ENCODE measurements around the gene CLEC9A. TPM values are rescaled to one million over a fixed set of nuclear protein-coding genes. Genes with fewer than 3 reads are reported as not detected.

Gene CLEC9A
- total and polyA plus RNA-seq, 2 experiments from 2014 or later: not detected

- TF ChIP-seq ZNF462 (CRISPR knock-in tag; IDR thresholded peaks at IDR 0.05): no peak
- no peak for TF ChIP-seq ZNF331 (CRISPR knock-in tag; IDR thresholded peaks at IDR 0.05; ENCODE audit: low read depth)
- no peak for TF ChIP-seq STAT1 (IDR thresholded peaks at IDR 0.05; ENCODE audit: unreplicated experiment)
- TF ChIP-seq POLR2AphosphoS5 (IDR thresholded peaks at IDR 0.05; ENCODE audit: low read depth): no peak
- TF ChIP-seq JUNB (IDR thresholded peaks at IDR 0.05; ENCODE audit: unreplicated experiment): no peak
- TF ChIP-seq EZH2phosphoT487 (IDR thresholded peaks at IDR 0.05; ENCODE audit: unreplicated experiment): no peak
- no peak for TF ChIP-seq ZNF114 (CRISPR knock-in tag; IDR thresholded peaks at IDR 0.05)
These were observed 11.7 kb downstream of the CLEC9A start (continued) for GRCh38 chr12:10042167-10042566.

GRCh38 chr12:10048526-10048925 lies 18.0 kb downstream of the CLEC9A start:
- Mint-ChIP-seq H3K36me3 (ENCODE audit: low read depth) (no peaks in the 10 kb centered on the region), H3K27me3 (ENCODE audit: insufficient read depth, low read depth, poor library complexity) (no peaks in the 10 kb centered on the region), H3K9me3 (no peaks in the 10 kb centered on the region; the same call in 2 of the 3 replicates), H3K4me1 (no peaks in the 10 kb centered on the region), H3K4me3 (no peak overlapping the region), H3K27ac (no peak overlapping the region)
- no peaks in the 10 kb centered on the region for H3K4me1 ChIP-seq (ENCODE audit: insufficient read depth)
- DNase-seq (ENCODE audit: low spot score) (no peak), ATAC-seq (no peak)
- peaks cover 11% of the 10 kb centered on the region; the same call in 1 of the 2 replicates for H3K27me3 ChIP-seq (ENCODE audit: insufficient read depth)
- no peaks in the 10 kb centered on the region for H3K9me2 ChIP-seq (ENCODE audit: insufficient read depth)
- H3F3A ChIP-seq (replicated peaks; ENCODE audit: low read depth): no peaks in the 10 kb centered on the region
- no peaks in the 10 kb centered on the region for H3K79me2 ChIP-seq (replicated peaks; ENCODE audit: insufficient read depth)
- no peaks in the 10 kb centered on the region for H3K36me3 ChIP-seq (ENCODE audit: insufficient read depth)
- no peak overlapping the region for H2AFZ ChIP-seq
- H4K20me1 ChIP-seq (replicated peaks; ENCODE audit: insufficient read depth): no peaks in the 10 kb centered on the region
- no peak overlapping the region for H3K4me2 ChIP-seq
- no peak overlapping the region for H3K27ac ChIP-seq (ENCODE audit: low read depth)
- no peak overlapping the region for H3K4me3 ChIP-seq
- TF ChIP-seq REST (IDR thresholded peaks at IDR 0.05; ENCODE audit: unreplicated experiment) (no peak), ZNF114 (CRISPR knock-in tag; IDR thresholded peaks at IDR 0.05) (no peak), EZH2phosphoT487 (IDR thresholded peaks at IDR 0.05; ENCODE audit: unreplicated experiment) (no peak), CREB1 (CRISPR knock-in tag; IDR thresholded peaks at IDR 0.05; ENCODE audit: low read depth) (no peak), NANOG (IDR thresholded peaks at IDR 0.05; ENCODE audit: borderline replicate concordance) (no peak)
